Measurements from ENCODE around the gene SLC41A3.

The SLC41A3 gene

DNA sequence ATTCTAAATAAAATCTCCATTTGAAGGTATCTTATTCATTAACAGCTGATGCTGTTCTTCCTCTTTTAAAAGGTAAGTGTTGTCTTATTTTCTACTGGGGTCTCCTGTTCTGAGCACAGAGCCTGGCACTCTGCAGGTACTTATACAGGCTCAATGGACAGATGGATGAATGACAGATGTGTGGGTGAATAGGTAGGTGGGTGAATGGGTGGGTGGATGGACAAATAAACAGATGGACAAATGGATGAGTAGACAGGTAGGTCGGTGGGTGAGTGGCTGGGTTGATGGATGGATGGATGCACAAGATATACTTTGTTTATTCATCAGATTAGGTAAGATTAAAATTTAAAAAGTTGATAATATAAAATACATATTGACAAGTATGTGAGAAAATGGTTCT is 53.5 kb downstream of the SLC41A3 start:
- TF ChIP-seq CTCF (IDR thresholded peaks at IDR 0.05) = no peak

- TF ChIP-seq CTCF (IDR thresholded peaks at IDR 0.05) = no peak
Measured at GRCh38 chr3:126029241-126029640, 54.7 kb downstream of the SLC41A3 start.

DNA sequence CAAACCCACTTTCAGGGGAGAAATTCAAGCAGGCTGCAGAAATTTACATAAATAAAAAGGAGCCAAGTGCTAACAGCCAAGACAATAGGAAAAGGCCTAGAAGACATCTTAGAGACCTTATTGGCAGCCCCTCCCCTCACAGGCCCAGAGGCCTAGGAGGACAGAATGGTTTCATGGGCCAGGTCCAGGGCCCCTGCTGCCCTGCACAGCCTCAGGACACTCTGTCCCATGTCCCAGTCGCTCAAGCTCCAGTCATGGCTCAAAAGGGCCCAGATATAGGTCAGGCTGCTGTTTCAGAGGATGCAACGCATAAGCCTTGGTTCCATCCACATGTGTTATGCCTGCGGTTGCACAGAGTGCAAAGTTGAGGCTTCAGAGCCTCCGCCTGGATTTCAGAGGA is 55.8 kb downstream of the SLC41A3 start:
- TF ChIP-seq CTCF (IDR thresholded peaks at IDR 0.05) = no peak

DNA sequence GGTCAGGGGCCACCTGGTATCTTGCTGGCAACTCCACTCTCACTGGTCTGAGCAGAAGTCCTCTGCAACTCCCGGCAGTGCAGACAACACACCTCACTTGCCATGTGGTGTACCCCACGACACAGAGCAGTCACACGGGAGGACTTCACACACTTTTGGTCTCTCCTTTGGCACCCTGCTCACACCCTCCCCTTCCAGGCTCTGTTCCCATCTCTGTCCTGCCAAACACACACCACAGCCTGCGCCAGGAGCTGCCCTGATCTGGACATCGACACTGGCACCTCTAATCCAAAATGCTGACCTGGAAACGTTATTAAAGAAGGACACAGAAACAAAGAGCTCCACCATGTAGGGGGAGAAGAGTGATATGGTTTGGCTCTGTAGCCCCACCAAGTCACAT is 57.2 kb downstream of the SLC41A3 start:
- TF ChIP-seq CTCF (IDR thresholded peaks at IDR 0.05) = no peak

GRCh38 chr3:126026277-126026751 is 57.6 kb downstream of the SLC41A3 start:
- no peak for TF ChIP-seq CTCF (IDR thresholded peaks at IDR 0.05)

DNA sequence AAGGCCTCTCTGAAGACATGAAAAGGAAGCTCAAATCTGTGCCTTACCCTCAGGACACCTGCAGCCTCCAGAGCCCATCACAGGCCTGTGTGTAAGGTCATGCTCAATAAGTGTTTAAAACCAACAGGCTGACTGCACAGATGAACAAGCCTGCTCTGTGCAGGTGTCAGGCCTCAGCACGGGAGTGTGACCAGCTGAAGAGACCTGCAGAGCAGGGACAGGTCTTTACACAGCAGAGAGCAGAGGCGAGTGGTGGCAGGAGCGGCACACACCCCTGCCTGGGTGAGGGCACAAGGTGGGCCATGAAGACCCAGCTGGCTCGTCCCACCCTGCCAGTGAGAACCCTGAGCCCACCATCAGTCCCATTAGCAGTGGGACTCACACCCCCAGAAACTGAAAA is 58.1 kb downstream of the SLC41A3 start:
- no peak for TF ChIP-seq CTCF (IDR thresholded peaks at IDR 0.05)

GRCh38 chr3:126025116-126025729 is 58.7 kb downstream of the SLC41A3 start:
- TF ChIP-seq CTCF (IDR thresholded peaks at IDR 0.05) = no peak

Data from LNCAP (cell line).